ENCODE data around the gene BRPF3. TPM values are rescaled to one million over a fixed set of nuclear protein-coding genes. Genes with fewer than 3 reads are reported as not detected.

The BRPF3 gene
- total RNA-seq, 1 donor from 2014 or later, result 37.6 TPM

DNA sequence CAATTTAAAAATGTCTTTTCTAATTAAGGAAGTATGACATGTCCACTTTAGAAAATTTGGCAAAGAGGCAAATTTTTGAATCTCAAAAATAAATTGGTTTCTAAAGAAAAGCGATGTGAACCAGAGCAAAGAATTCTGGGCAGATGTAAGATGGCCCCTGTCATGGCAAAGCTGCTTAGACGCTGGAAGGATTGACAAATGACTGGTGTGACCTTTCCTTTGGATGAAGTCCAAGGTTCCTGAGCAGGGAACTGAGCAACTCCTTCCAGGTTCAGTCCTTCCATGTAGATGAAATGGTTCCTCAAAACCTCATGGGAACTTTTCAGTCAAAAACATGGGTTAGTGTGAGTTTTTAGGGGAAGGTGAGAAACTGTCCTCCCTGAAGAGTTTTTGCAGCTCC is 25.1 kb downstream of the BRPF3 start:
- H3K4me1 Mint-ChIP-seq (ENCODE audit: unreplicated experiment), result peaks cover 14% of the 10 kb centered on the region
- DNase-seq (ENCODE audit: low spot score), result no peak
- no peaks in the 10 kb centered on the region for H3K9me3 Mint-ChIP-seq (ENCODE audit: unreplicated experiment)
- peaks cover 3% of the 10 kb centered on the region for H3K27me3 Mint-ChIP-seq (ENCODE audit: unreplicated experiment)
- no peak overlapping the region for H3K27ac Mint-ChIP-seq (ENCODE audit: unreplicated experiment)
- H3K36me3 Mint-ChIP-seq (ENCODE audit: low read depth, unreplicated experiment), result peaks cover 34% of the 10 kb centered on the region
- TF ChIP-seq CTCF (IDR thresholded peaks at IDR 0.05; ENCODE audit: unreplicated experiment), result no peak
- H3K4me3 Mint-ChIP-seq (ENCODE audit: unreplicated experiment), result no peak overlapping the region

DNA sequence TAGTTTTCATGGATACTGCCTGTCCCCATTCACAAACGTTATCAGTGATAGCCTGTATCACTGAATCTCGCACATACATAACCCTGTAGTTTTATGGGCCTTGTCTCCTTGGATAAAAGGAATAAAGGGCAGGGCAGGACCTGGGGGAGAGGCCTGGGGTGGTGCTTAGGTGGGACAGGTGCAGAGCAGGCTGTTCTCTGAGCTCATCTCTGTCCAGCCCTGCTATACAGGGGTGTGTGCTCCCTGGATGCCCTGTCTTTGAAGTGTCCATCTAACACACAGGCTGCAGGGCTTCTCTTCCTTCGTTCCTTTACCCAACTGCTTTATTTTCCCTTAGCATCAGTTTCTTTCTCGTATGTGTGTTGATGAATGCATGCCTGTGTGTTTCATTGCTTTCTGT is 26.4 kb downstream of the BRPF3 start:
- no peak overlapping the region for H3K27ac Mint-ChIP-seq (ENCODE audit: unreplicated experiment)
- peaks cover 26% of the 10 kb centered on the region for H3K36me3 Mint-ChIP-seq (ENCODE audit: low read depth, unreplicated experiment)
- H3K4me3 Mint-ChIP-seq (ENCODE audit: unreplicated experiment), result peak overlapping the region; percentile 77
- H3K4me1 Mint-ChIP-seq (ENCODE audit: unreplicated experiment), result peaks cover 13% of the 10 kb centered on the region
- no peak for TF ChIP-seq CTCF (IDR thresholded peaks at IDR 0.05; ENCODE audit: unreplicated experiment)
- peaks cover 3% of the 10 kb centered on the region for H3K27me3 Mint-ChIP-seq (ENCODE audit: unreplicated experiment)
- no peak for DNase-seq (ENCODE audit: low spot score)
- H3K9me3 Mint-ChIP-seq (ENCODE audit: unreplicated experiment), result no peaks in the 10 kb centered on the region

DNA sequence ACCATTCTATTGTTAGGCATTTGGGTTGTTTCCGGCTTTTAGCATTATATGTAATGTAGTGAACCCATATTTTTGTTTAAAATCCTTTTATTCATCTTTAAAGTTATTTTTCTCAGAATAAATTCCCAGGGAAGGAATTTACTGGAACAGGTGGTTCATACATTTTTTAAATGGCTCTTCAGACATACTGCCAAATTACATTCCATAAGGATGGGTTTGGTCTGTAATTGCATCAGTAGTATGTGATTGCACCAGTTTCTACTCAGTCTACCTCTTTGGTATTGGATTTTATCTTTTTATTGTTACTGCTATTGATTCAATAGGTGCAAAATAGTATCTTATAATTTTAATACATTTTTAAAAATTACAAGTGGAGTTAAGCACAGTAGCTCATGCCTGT is 27.2 kb downstream of the BRPF3 start:
- Mint-ChIP-seq H3K4me1 (ENCODE audit: unreplicated experiment) (peaks cover 12% of the 10 kb centered on the region), H3K27me3 (ENCODE audit: unreplicated experiment) (peaks cover 3% of the 10 kb centered on the region), H3K9me3 (ENCODE audit: unreplicated experiment) (no peaks in the 10 kb centered on the region), H3K27ac (ENCODE audit: unreplicated experiment) (no peak overlapping the region), H3K36me3 (ENCODE audit: low read depth, unreplicated experiment) (peaks cover 22% of the 10 kb centered on the region), H3K4me3 (ENCODE audit: unreplicated experiment) (no peak overlapping the region)
- DNase-seq (ENCODE audit: low spot score), result no peak
- no peak for TF ChIP-seq CTCF (IDR thresholded peaks at IDR 0.05; ENCODE audit: unreplicated experiment)

DNA sequence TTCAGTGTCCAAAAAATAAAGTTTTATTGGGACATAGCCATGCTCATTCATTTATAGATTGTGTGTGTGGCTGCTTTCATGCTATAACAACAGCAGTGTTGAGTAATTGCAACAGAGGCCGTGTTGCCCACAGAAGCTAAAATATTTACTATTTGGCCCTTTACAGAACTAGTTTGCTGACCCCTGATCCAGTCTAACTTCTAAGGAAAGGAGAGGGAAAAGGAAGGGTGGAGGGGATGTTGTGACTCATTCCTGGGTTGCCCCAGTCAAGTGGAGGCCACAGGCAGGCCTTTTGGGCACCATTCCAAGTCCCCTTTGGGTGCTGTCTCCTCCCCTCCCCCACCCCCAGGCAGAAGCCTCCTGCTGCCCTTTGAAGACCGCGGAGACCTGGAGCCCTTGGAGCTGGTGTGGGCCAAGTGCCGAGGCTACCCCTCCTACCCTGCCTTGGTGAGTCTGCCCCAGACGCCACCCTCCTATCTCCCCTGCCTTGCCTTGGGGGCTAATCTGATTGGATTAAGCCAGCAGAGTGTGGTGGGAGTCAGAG is 28.4 kb downstream of the BRPF3 start:
- H3K36me3 Mint-ChIP-seq (ENCODE audit: low read depth, unreplicated experiment), result peaks cover 28% of the 10 kb centered on the region
- no peak overlapping the region for H3K4me3 Mint-ChIP-seq (ENCODE audit: unreplicated experiment)
- peaks cover 6% of the 10 kb centered on the region for H3K27me3 Mint-ChIP-seq (ENCODE audit: unreplicated experiment)
- H3K27ac Mint-ChIP-seq (ENCODE audit: unreplicated experiment), result no peak overlapping the region
- no peaks in the 10 kb centered on the region for H3K9me3 Mint-ChIP-seq (ENCODE audit: unreplicated experiment)
- no peak for TF ChIP-seq CTCF (IDR thresholded peaks at IDR 0.05; ENCODE audit: unreplicated experiment)
- peaks cover 12% of the 10 kb centered on the region for H3K4me1 Mint-ChIP-seq (ENCODE audit: unreplicated experiment)
- DNase-seq (ENCODE audit: low spot score), result no peak

DNA sequence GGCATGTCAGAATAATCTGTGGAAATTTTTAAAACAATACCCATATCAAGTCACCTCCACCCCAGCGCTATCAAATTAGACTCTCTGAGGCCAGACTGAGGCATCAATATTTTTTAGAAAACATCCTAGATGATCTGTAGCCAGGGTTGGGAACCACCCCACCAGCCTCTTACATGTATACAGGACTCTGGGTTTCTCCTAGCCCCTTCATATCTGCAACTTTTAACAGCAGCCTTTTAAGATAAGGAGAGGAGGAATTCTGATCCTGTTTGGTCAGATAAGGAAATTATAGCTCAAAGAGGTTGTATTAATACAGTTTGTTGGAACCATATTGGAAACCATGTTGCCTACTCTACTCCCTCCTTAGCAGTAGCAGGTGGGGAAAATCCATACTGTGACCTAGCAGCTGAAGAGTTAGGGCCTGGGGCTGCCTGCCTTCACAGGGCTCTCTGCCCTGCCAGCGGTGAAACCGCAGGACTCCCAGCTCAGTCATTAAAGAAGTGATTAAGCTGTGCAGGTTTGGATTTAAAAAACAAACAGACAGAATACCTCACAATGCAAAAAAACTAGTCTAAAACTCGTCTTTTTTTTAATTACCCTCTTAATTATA is 30.0 kb downstream of the BRPF3 start:
- Mint-ChIP-seq H3K4me3 (ENCODE audit: unreplicated experiment) (no peak overlapping the region), H3K27ac (ENCODE audit: unreplicated experiment) (no peak overlapping the region), H3K27me3 (ENCODE audit: unreplicated experiment) (peaks cover 8% of the 10 kb centered on the region), H3K9me3 (ENCODE audit: unreplicated experiment) (no peaks in the 10 kb centered on the region), H3K36me3 (ENCODE audit: low read depth, unreplicated experiment) (peaks cover 36% of the 10 kb centered on the region), H3K4me1 (ENCODE audit: unreplicated experiment) (peaks cover 17% of the 10 kb centered on the region)
- no peak for TF ChIP-seq CTCF (IDR thresholded peaks at IDR 0.05; ENCODE audit: unreplicated experiment)
- DNase-seq (ENCODE audit: low spot score), result no peak

All from endothelial cell (in vitro differentiated cells).